ENCODE data around the gene MCF2L.

MCF2L gene

DNA sequence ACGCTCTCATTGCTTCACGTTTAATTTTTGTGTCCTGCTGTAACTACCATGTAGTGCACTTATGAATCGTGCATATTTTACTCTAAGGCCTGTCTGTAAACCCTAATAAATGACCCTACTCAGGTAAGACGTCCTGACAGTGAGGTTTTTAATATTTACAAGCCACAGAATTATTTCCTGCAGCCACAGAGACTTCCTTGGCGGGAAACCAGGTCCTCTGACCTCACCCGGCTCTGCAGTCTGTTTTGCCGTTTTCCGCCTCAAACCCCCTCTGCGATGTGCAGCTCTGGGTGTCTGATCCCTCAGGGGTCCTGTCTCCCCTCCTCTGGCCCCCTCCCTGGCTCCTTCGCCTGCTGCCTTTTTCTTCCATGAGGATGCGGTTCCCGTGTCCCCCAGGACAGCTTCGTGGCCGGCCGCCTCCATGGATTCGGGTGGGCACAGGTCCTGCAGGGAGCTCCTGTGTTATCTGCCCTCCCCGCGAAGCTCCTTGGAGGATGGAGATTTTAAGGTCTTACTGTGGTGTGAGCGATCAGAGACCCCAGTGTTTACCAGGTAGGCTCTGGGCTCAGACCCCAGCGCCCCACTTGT, 66.3 kb downstream of the MCF2L start:
- DNase-seq = no peak

DNA sequence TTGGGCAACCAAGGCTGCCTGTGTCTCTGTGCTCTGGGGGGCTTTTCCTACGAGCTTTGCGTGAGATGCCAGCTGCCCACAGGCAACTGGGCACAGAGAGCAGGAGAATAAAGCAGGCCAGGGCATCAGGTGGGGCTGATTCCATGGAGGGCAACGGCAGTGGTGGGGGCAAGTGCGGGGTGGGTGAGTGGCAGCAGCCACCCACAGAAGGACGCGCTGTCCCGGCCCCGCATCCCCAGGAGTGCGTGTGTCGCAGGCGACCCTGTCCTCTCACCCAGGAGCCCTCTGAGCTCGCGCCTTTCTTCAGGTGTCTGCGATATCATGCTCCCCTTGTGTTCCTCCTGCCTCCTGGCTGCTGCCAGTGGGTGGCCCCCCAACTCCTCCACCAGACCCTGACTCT, 67.4 kb downstream of the MCF2L start:
- no peak for DNase-seq

DNA sequence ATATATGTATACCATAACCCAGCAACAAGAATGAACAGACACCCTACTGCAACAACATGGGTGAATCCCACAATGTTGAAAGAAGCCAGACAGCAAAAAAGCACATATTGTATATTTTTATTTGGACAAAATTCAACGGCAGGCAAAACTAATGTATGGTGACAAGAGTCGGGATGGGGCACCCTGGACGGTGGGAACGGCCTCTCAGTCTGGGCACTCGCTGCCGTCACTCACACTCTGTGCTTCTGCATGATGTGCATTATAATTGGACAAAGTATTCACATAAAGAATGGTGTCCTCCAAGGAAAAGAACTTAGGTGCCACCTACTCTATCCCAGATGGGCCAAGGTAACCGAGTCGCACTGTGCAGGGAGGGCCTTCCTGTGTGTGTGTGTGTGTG, 71.0 kb downstream of the MCF2L start:
- DNase-seq = no peak

GRCh38 chr13:113040597-113041292, 71.7 kb downstream of the MCF2L start:
- no peak for DNase-seq

DNA sequence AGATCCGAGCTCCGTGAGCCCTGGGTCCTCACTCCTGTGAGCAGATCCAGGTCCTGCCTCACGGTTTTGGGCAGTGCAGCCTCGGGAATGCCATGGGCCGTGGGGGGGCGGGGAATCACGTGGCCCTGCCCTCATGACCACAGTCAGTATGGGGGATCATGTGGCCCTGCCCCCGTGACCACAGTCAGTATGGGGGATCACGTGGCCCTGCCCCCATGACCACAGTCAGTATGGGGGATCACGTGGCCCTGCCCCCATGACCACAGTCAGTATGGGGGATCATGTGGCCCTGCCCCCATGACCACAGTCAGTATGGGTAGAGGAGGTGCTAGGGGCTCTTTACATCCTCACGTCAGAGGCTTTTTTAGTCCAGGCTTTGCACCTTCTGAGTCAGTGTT, 72.3 kb downstream of the MCF2L start:
- DNase-seq = no peak

DNA sequence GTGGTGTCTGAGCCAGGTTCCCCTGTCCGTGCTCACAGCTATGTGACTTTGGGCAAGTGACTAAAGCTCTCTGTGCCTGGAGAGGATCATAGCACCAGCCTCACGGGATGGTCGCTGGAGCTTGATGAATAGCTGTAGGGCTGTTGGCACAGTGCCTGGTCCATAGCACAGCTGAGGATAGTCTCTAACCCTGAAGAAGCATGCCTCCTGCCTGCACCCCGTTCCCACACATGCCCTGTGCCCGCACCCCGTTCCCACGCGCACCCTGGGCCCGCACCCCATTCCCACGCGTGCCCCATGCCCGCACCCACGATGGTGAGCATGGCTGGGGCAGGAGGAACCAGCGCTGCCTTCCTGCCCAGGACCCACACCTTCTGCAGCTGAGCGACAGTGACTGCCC, 72.9 kb downstream of the MCF2L start:
- DNase-seq = no peak

- no peak for DNase-seq
These were observed 73.4 kb downstream of the MCF2L start for GRCh38 chr13:113042456-113042855.

DNA sequence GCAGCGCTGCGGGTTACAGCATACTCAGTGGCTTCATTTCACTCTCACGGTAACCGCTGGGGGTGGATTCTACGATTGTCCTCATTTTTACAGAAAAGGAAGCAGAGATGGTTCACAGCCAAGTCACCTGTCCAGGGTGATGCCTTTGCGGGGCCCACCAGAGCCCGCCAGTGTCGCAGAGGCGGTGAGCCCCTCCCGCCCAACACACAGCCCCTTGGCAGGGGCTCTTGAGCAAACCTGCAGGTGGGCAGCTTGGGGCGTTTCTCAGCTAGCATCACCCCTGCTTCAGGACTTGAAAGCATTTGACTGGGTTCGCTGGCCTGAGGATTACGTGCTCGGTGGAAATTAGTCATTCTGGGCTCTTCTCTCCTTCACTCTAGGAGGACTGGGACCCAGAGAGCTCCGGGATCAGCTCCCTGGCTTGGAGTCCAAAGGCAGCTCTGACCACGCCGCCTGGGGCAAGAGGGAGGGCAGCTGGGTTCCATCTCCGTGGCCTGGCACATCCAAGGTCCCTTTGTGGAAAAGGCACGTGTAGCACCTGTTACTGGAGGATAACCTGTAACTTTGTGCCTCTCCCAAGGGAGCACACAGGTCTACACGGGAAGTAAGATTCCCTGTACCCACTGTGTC, 74.1 kb downstream of the MCF2L start:
- DNase-seq = no peak

GRCh38 chr13:113043931-113044330, 74.9 kb downstream of the MCF2L start:
- DNase-seq = no peak

DNA sequence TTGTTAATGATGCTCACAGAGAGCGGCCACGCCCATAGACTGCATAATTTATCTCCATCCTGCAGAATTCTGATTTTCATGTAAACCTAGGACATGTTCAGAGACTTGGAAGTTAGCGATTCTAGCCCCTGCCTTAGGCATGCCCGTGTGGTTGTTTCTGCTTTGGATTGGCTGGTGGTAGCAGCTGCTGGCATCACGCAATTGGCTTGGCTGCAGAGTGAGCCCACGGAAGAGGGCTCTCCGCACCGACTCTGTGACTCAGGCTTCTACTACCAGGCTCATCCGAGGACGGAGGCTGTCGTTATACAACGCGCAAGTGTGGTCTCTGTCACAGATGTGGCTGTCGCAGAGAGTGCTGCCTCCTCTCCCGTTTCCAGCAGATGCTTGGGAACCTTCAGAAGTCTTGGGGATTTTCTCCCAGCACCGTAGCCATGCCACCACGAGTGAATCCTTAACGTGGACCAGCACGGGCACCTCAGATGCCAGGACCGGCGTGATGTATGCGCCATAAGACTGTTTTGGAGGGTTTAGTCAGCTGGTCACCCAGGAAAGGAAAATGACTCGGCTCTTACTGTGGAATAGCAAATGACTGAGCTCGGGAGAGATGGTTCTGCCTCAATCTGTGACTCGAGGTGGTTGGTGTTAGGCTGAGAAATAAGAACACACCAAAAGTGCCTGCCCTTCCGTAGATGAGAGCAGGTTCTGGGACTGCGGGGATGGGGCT, 75.5 kb downstream of the MCF2L start:
- no peak for DNase-seq

DNA sequence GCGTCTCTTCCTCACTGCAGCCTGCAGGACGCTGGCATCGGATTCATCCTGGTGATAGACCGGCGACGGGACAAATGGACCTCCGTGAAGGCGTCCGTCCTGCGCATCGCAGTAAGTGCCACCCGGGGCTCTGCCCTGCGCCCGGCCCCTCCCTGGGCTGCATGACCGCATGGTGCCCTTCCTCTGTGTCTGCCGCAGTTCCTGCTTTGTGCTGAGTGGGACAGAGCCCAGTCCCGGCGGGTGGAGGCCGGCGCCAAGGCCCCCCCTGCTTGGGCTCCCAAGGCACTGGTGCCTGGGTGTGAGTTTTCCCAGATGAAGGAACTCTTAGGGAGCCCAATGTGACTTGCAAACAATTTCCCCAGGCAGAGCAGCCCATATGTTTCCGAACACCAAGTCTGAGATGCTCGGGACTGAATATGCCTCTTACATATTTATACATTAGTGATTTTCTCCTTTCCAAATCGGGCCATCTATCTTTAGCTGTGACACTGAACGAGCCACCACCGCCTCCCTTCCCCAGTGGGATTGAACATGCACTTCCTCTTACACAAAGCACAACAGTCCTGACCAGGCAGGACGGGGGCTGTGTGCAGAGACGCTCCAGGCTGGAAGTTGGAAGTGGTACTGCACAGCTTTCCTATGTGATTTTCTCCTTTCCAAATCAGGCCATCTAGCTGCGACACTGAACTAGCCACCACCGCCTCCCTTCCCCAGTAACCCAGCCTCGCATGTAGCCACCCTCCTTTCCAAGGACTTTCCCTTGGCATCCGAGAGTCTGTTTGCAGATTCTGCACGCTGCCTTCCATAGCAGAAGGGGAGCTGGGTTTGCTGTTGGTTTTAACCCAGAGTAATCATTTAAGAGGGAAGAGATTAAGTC, 76.5 kb downstream of the MCF2L start:
- no peak for DNase-seq

- DNase-seq = no peak
These were observed 77.3 kb downstream of the MCF2L start for GRCh38 chr13:113046128-113046882.

DNA sequence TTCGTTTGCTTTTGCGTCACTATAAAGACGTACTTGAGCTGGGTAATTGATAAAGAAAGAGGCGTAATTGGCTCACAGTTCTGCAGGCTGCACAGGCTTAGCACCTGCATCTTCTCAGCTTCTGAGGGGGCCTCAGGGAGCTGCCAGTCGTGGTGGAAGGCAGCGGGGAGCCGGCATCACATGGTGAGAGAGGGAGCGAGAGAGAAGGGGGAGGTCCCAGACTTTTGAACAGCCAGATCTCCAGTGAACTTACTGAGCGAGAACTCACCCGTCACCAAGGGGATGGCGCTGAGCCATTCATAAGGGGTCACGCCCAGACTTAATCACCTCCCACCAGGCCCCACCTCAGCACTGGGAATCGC, 77.8 kb downstream of the MCF2L start:
- DNase-seq = no peak

- DNase-seq = no peak
These were observed 78.6 kb downstream of the MCF2L start for GRCh38 chr13:113047587-113047986.

GRCh38 chr13:113048766-113049165, 79.8 kb downstream of the MCF2L start:
- no peak for DNase-seq

GRCh38 chr13:113049521-113049941, 80.5 kb downstream of the MCF2L start:
- no peak for DNase-seq

DNA sequence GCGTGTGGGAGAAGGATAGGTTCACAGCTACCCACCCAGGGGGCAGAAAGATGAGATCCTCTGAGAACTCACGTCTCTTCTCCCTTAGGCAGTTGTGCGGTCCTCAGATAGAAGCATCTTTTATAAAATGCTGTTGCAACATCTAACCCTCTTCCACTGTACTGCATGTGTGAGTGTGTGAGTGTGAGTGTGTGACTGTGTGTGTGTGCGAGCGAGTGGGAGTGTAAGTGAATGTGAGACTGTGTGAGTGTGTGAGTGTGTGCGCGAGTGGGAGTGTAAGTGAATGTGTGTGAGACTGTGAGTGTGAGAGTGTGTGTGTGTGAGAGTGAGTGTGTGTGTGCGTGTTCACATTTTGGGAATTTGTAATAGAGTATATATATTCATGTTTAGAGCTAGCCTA, 81.0 kb downstream of the MCF2L start:
- no peak for DNase-seq

GRCh38 chr13:113050734-113051431, 81.9 kb downstream of the MCF2L start:
- no peak for DNase-seq

GRCh38 chr13:113051641-113052040, 82.6 kb downstream of the MCF2L start:
- no peak for DNase-seq

GRCh38 chr13:113052206-113052605, 83.2 kb downstream of the MCF2L start:
- DNase-seq = no peak

DNA sequence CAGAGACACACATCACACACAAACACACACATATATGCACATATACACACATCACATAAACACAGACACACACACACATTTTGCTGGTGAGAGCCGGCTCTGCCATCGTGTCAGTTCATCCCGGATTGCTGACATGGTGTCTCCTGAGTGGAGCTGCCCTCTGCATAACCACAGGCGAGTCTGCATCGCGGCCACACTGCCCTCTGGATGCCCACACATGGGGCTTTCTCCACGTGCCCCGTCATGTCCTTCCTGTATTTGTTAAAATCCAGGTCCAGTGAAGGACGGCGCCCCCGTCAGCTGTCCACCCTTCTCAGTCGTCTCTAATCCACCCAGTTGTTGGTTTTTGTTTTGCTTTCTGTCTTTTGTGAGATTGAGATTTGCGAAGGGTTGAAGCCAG, 84.0 kb downstream of the MCF2L start:
- no peak for DNase-seq

GRCh38 chr13:113053376-113053775, 84.4 kb downstream of the MCF2L start:
- no peak for DNase-seq

Measured in activated CD4-positive, alpha-beta T cell treated with anti-CD3 and anti-CD28 coated beads, Interleukin-10, Interleukin-2, amounts not matched to agents 100 ng/mL and 50 ng/mL, durations not matched to agents 16 hours and 8 hours (primary cell).